MCF 10A (cell line): ENCODE data around the gene CNOT4. TPM values are rescaled to one million over a fixed set of nuclear protein-coding genes. Genes with fewer than 3 reads are reported as not detected.

Source experiments
- BruUV-seq: library from RNA; stranded (reverse); fragments of 400-500 nt; replicated peaks from 2 replicates; lab custom pipeline; 2021; lab: Mats Ljungman, UMichigan
- CTCF ChIA-PET: fragments of 300-600 bp; sonication (Branson Sonifier 250); formaldehyde crosslinking; extraction: SDS; loops from one replicate; lab custom pipeline; 2021; ENCODE audit warnings: antibody characterized with exemption, inconsistent platforms; lab: Yijun Ruan, JAX
- POLR2A ChIA-PET: fragments of 300-600, 350-650 bp; sonication (Branson Sonifier 250); formaldehyde crosslinking; extraction: SDS; loops from one replicate; lab custom pipeline; 2020; ENCODE audit warnings: antibody characterized with exemption, inconsistent platforms; lab: Yijun Ruan, JAX
- DNase-seq: peaks from one replicate; pipeline ENCODE4 v3.0.0-alpha.2; 2018; ENCODE audit not compliant: unreplicated experiment
- H3K27ac Mint-ChIP-seq: one replicate; pipeline ENCODE4 v1.8.0; 2022; ENCODE audit warnings: mild to moderate bottlenecking, low read depth, mixed read lengths; ENCODE audit not compliant: unreplicated experiment
- H3K27me3 Mint-ChIP-seq: one replicate; pipeline ENCODE4 v1.8.0; 2022; ENCODE audit warnings: mixed read lengths; ENCODE audit not compliant: insufficient read depth, unreplicated experiment
- H3K36me3 Mint-ChIP-seq: one replicate; pipeline ENCODE4 v1.8.0; 2022; ENCODE audit warnings: mild to moderate bottlenecking, moderate library complexity, mixed read lengths; ENCODE audit not compliant: insufficient read depth, unreplicated experiment
- H3K4me1 Mint-ChIP-seq: one replicate; pipeline ENCODE4 v1.8.0; 2022; ENCODE audit warnings: mixed read lengths; ENCODE audit not compliant: insufficient read depth, unreplicated experiment
- H3K4me3 Mint-ChIP-seq: one replicate; pipeline ENCODE4 v1.8.0; 2022; ENCODE audit warnings: mild to moderate bottlenecking, moderate library complexity, mixed read lengths; ENCODE audit not compliant: unreplicated experiment
- H3K9me3 Mint-ChIP-seq: one replicate; pipeline ENCODE4 v1.8.0; 2022; ENCODE audit warnings: mixed read lengths; ENCODE audit not compliant: unreplicated experiment
- CTCF ChIP-seq: fragments of 200-600 bp; IDR thresholded peaks from one replicate; pipeline ENCODE4 v1.8.0; 2022; ENCODE audit warnings: antibody characterized with exemption, mild to moderate bottlenecking; ENCODE audit not compliant: unreplicated experiment
- intact Hi-C: fragments of 100-400 bp; cut with micrococcal nuclease; formaldehyde crosslinking; loops from 2 replicates; pipeline ENCODE4 v1.14.1; 2022
- total RNA-seq: library from RNA; stranded (reverse); gene quantifications from 2 replicates; pipeline ENCODE4 v1.2.3, GENCODE V29; 2022

Gene CNOT4
- total RNA-seq, 1 experiment from 2014 or later = 18.5 TPM

- peaks cover 5% of the 10 kb centered on the region for H3K4me1 Mint-ChIP-seq
- no peaks in the 10 kb centered on the region for H3K9me3 Mint-ChIP-seq
- ChIA-PET CTCF (no interaction called here), POLR2A (interaction anchor here (0.6 kb wide), 1 partner anchor 19 kb away, joined by 3 read pairs; no protein-coding TSS in a partner anchor)
- no peaks in the 10 kb centered on the region for H3K36me3 Mint-ChIP-seq
- no peak overlapping the region for H3K4me3 Mint-ChIP-seq
- BruUV-seq = no TSS peak
- H3K27me3 Mint-ChIP-seq = no peaks in the 10 kb centered on the region
- intact Hi-C loops = no loop called here
- no peak for TF ChIP-seq CTCF
- DNase-seq = no peak
- H3K27ac Mint-ChIP-seq = no peak overlapping the region
Observed at GRCh38 chr7:135407884-135408283, 102.0 kb downstream of the CNOT4 start.

- Mint-ChIP-seq H3K36me3 (no peaks in the 10 kb centered on the region), H3K27ac (no peak overlapping the region), H3K27me3 (no peaks in the 10 kb centered on the region), H3K4me3 (no peak overlapping the region), H3K4me1 (no peaks in the 10 kb centered on the region), H3K9me3 (no peaks in the 10 kb centered on the region)
- intact Hi-C loops = no loop called here
- ChIA-PET POLR2A (interaction anchor here (0.6 kb wide), 1 partner anchor 22 kb away, joined by 3 read pairs; no protein-coding TSS in a partner anchor), CTCF (interaction anchor here (0.7 to 1.0 kb wide), 2 partner anchors 33 to 207 kb away, joined by 3 read pairs; no protein-coding TSS in a partner anchor)
- BruUV-seq = no TSS peak
- DNase-seq = no peak
- no peak for TF ChIP-seq CTCF
Observed at GRCh38 chr7:135406918-135407317, 103.0 kb downstream of the CNOT4 start.

- DNase-seq = no peak
- Mint-ChIP-seq H3K27ac (no peak overlapping the region), H3K4me3 (no peak overlapping the region), H3K9me3 (no peaks in the 10 kb centered on the region), H3K27me3 (no peaks in the 10 kb centered on the region), H3K36me3 (no peaks in the 10 kb centered on the region), H3K4me1 (no peaks in the 10 kb centered on the region)
- no TSS peak for BruUV-seq
- CTCF ChIA-PET = no interaction called here
- intact Hi-C loops = no loop called here
- no peak for TF ChIP-seq CTCF
- POLR2A ChIA-PET = no interaction called here
Observed at GRCh38 chr7:135405969-135406368, 103.9 kb downstream of the CNOT4 start.

- Mint-ChIP-seq H3K4me3 (no peak overlapping the region), H3K36me3 (peaks cover 2% of the 10 kb centered on the region), H3K9me3 (no peaks in the 10 kb centered on the region), H3K27me3 (no peaks in the 10 kb centered on the region), H3K27ac (no peak overlapping the region), H3K4me1 (no peaks in the 10 kb centered on the region)
- no peak for TF ChIP-seq CTCF
- no TSS peak for BruUV-seq
- DNase-seq = no peak
- ChIA-PET CTCF (no interaction called here), POLR2A (no interaction called here)
- intact Hi-C loops = no loop called here
Observed at GRCh38 chr7:135403302-135403701, 106.6 kb downstream of the CNOT4 start.
